ENCODE data around the gene MAP3K14.

The MAP3K14 gene

DNA sequence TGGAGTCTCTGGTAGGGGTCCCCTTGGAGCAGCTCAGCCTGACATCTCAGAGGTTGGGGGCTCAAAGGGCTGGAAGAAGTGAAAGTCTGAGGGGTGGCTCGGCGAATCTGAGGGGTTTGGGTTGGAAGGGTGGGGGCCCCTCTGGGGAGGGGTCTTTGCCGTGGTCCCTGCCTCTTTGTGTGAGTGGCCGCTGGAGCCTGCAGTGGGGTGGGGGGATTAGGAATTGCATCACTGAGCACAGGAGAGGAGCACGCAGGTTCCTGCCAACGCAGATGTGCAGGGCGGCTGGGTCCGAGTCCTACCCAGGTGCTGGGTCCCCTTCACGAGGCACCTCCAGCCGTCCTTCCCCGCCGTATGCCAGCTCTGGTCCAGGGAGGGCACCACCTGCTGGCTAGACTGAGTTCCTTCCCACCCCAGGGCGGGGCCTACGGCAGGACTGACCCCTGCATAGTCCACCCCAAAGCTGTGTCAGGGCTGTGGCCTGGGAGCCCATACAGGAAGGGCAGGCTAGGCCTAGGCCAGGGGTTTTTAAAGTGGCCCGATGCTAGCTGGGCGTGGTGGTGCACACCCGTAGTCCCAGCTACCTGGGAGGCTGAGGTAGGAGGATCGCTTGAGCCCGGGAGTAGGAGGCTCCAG, 85.2 kb downstream of the MAP3K14 start:
- DNase-seq, result no peak

DNA sequence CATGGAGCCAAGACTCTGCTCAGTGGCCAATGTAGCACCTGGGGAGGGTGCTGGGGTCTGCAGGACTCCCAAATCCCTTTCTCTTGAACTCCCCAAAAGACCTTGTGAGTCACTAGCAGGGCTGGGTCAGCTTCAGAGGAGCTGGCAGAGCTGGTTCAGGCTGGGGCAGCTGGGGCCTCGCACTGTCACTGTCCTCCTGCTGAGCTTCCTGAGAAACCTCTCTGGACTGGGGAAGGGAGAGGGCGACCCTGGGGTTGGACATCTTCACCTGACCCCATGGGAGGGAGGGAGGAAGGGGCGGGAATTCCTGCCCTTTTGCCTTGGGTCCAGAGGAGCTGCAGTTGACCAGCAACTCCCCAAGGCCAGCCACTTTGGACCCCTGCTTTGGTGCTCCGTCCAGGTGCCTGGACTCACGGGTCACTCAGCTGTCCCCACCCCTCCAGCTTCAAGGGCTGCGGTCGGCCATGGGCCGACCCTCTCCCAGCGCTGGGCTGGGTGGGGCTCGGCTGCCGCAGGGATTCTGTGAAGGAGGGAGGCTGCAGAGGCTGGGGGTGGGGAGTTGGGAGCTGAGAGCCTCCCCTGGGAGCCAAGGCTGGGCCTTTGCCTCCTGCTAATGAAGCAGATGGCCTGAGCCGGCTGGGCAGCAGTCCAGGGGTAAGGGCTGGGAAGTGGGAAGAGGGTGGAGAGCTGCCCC, 85.9 kb downstream of the MAP3K14 start:
- DNase-seq, result peak; percentile 12

DNA sequence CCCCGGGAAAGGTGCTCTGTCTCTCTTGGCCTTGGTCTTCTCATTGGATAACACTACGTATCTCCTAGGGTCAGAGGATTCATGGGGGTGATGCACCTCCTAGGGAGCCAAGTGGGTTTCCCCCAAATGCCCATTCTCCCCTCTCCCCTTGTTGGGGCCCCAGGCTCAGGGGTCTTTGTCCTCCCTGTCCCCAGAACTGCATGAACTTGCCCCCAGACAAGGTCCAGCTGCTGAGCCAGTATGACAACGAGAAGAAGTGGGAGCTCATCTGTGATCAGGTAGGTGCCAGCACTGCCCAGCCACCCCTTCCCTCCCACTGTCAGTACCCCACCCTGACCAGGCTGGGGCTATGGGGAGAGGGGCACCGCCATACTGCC, 86.4 kb downstream of the MAP3K14 start:
- DNase-seq, result no peak

DNA sequence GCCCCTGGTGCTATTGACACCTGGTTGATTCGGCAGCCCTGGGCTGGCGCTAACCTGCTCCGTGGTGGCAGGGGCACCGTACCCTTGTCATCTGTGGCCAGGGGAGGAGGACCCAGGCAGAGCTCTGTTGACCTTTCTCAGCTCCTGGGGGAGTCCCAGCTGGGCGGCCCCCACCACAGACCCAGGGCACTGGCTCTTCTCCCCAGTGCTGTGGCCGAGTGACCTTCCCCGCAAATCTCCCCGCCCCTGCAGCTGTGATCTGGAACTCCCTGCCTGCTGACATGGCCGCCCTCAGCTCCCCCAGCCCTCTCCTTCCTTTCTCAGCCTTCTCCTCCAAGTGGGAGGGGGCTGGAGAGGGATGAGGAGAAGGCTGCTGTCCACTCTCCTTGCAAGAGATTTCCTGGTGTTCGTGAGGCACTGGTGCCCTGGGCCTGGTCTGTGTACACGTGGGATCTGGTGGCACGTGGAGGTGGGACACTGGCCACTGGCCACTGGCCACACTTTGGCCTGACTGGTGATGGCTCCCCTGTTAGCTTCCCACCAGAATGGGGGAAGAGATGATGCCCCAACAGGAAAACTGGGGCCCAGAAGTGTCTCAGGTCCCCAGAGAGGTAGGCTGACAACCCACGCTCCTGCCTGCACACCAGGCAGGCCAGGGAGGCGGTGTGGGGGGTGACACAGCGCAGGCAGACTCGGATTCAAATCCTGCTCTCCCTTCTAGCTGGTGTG, 87.0 kb downstream of the MAP3K14 start:
- DNase-seq, result no peak

DNA sequence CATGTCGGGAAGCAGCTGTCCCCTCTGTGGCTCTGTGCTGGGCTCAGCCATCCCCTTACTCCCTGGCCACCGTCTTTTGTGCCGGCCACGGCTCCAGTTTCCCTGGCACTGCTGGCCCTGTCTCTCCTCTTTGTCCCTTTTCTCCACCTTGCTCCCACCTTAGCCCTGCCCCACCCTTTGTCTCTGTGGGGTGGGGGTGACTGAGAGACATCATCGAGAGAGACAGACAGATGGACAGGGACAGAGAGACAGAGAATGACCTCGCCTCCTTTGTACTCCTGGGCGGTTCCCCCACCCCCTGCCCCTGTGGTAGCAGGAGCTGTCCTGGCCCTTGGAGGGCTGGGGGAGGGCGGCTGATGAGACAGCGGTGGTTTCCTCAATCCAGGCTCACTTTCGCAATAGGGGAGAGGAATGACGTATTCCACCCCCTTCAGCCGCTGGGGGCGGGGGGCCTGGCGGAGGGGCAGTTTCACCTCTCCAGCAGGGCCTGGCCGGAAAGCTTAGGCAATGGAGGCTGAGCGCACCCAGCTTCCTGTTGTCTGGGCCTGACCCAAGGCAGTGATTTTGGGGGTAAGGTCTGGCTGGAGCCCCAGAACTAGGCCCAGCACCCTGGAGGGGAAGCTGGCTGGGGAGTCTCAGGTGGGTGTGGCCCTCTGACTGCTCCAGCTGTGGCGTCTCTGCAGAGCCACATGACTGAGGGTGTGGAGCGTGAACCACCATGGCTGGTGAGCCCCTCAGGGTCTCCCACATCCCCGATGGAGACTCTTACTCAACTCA, 87.9 kb downstream of the MAP3K14 start:
- DNase-seq, result no peak

DNA sequence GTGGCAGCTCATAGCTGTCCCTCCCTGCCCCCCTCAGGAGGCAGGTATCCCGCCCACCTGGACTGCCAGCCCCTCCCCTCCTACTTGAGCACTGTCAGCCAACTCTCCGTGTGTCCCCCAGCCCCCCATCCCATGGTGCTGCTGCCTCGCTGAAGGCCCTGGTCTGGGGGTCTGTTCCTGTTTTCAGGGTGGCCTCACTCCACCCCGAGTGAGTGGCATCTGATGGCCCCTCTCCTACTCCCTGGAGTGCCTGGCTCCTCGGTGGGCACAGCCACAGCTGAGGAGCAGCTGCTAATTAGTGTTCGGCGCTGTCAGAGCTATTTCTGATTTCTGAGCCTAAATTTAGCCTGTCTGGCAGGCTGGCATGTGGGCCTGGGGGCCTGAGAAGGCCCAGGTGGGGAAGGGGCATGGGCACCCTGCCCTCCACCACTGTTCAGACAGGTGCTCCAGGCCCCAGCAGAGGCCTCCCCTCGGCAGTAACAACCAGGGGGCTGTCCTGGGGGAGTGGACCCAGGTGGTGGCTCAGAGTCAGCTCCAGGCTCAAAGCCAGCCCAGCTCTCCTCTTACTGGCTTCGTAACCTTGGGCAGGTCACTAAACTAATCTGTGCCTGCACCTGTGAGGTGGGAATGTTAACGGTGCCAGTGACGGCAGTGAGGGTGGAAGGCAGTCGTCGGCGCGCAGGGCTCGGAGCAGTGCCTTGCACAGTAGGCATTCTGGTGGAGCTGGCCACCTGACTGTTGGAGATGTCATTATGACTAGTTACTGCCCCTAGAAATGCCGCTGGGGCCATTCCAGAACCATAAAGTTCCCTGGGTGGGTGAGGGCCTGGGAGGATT, 88.7 kb downstream of the MAP3K14 start:
- DNase-seq, result no peak

DNA sequence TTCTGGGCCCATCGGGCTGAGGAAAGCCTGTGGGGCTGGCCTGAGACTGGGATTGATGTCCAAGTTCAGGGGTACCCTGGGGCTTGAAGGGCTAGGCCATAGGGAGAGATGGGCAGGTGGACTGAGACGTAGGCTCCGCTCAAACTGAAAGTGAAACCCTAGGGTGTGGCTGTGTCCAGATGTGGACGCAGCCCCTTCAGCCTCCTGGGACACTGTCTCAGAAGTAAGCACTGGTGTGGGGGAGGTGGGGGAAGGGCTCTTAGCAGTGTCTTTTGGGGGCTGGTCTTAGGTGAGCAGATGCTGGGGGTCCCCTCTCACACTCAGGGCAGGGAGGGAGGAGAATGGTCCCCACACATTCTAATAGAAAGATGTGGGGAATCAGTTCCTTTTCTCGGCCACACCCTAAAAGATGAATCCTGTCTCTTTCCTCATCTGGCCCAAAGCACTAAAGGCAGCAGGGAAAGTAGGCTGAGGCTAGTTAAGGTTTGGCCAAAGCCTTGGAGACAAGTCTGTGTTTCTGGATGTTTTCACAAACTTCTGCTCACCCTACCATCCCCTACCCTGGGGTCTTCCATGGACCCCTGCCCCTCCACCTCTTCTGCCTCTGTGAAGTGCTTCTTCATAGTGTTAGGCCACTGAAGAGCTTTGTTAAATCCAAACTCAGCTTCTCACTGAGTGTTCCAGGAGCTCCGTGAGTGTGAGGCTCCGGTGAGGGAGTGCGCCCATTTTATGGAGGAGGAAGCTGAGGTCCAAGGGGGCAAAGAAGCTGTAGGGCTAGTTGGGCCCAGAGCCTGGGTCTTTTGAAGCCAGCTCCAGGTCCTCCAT, 89.5 kb downstream of the MAP3K14 start:
- DNase-seq, result no peak

DNA sequence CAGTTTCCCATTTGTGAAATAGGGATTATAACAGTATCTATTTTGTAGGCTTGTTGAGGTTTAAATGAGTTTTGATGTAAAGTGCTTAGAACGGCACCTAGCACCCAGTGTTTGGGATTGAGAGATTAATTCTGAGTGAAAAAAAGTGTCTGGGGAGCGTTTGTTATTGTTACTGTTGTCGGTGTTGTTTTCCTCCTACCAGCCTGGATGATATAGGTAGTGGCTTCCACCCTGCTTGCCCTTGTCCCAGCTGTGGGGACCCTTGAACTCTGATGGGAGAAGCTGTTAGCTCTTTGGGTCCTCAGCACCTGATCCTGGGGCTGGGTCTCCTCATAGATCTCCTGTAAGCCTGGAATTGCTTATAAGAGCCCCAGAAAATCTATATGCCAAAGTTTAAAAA, 90.2 kb downstream of the MAP3K14 start:
- DNase-seq, result no peak

DNA sequence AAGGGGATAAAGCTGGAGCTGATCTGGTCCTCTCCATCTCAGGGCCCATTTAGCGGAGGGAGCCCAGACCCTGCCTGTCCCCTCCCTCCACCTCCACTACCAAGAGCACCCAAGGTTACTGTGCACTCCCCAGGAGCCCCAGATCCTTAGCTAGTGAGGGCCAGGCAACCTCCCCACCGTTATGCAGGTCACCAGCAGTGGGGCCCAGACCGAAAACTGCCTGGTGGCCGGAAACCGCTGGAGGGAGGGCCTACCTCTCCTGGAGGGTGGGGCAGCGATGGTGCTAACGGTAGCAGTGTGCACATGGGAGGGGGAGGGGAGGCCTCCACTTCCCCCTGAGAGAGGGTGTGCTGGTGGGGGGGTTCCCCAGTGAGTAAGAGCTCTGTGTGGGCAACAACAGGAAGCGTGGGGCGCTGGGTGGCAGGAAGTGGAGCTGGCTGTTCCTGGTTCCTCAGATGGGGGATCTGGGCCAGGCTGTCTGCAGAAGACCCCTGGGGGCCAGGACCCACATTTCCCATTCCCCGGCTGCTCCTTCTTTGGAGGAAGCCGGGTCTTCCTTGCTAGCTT, 90.8 kb downstream of the MAP3K14 start:
- DNase-seq, result no peak

DNA sequence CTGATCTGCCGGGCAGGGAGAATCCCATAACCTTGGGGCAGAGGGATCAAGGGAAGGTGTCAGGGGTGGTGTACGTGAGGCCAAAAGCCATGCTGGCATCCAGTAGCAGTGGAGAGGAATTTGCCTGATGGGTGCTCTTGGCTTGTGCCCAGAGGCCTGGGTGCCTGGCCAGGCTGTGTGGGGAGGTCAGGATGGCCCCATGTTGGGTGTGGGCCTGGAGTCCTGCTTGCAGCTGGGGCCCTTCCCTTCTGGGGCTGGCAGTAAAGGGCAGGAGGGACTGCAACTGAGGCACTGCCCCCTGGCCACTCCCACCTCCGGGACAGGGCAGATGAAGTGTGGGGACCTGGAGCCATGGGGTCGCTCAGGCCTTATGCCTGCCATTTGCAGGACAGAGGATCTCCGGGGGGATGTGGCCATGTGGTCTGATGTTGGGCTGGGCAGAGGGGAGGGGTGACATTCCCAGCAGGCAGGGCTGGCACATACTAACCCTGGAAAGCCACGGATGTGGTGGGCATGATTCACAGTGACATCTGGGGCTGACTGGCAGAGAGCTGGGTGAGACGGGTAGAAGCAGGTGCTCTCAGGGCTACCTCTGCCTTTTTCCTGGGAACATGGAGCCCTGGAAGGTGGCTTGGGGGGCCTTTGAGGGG, 91.6 kb downstream of the MAP3K14 start:
- no peak for DNase-seq

DNA sequence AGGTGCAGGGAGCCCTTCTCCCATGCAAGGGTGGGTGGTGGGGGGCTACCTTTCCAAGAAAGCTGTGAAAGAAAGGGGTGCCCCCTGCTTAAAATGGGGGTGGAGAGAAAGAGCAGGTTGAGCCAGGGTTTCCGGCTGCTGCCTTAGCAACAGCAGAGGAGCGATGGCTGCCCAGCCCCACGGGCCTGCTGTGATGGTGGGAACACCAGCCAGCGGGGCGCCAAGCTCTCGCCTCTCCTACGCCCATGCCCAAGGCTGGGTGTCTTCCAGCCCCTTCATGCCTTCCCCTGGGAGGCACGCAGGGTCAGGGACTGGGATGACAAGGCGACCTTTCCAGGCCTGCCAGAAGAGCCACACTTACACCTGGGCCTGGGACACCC, 92.2 kb downstream of the MAP3K14 start:
- DNase-seq, result no peak

DNA sequence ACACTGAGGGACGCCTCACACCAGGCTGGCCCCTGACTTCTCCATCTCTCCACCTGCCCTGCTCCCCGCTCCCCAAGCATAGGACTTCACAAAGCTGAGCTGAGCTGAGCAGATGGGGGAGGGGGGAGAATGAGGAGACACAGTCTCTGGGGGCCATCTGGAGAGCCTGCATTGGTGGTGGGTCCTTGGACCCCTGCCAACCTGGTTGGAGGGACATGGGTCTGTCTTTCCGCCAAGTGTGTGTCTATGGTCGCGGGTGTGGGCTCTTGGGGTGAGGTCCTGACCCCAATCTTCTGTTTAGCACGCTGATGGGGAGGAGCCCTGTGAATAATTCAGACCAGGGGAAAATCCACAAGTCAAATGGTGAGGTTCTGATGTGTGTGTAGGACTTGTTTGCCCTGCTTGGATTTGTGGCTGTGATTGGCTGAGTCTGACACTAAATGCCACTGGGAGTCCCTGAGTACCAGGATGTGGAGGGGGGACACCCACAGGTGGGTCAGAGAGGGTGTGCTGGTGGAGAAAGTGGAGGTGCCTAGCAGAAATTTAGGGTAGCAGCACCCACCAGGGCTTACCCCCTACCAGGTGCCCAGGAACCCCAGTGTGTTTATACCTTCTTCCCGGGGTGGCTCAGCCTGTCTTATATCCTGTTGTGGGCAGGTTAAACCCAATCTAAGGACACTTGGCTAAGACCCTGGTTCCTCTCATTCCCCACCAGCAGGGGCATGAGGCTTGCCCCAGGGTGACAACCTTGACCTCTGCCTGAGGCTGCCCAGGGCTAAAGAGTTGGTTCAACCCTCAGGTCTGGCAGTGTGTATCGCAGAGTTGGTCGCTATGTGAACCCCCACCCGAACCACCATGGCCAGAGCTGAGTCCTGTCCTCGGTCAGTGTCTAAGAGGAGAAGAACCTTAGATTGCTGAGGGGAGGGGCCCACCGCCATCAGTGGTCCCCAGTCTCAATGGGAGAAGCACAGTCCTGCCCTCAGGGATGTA, 93.0 kb downstream of the MAP3K14 start:
- no peak for DNase-seq

DNA sequence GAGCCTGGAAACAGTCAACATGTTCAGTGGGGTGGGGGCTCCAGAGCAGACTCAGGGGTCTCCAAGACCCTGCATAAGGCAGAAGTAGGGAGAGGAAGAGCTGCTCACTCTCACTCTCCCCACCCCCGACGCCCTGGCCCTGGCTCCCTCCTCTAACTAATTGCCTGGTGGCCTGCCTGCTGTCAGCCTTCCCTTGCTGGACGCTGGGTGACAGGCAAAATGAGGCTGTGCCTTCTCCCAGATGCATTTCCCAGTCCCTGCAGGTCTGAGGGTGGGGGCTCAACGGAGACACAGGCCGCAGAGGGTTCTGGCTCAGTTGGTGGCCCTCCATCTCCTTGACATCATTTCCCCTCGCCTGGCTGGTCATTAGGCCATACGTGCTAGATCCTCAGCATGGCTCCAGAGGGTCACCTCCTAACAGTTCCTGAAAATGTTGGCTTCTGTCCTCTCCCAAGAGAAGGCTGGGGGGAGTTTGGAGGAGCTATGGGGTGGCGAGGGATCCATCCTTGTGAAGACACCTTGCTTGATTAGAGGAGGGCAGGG, 93.8 kb downstream of the MAP3K14 start:
- no peak for DNase-seq

DNA sequence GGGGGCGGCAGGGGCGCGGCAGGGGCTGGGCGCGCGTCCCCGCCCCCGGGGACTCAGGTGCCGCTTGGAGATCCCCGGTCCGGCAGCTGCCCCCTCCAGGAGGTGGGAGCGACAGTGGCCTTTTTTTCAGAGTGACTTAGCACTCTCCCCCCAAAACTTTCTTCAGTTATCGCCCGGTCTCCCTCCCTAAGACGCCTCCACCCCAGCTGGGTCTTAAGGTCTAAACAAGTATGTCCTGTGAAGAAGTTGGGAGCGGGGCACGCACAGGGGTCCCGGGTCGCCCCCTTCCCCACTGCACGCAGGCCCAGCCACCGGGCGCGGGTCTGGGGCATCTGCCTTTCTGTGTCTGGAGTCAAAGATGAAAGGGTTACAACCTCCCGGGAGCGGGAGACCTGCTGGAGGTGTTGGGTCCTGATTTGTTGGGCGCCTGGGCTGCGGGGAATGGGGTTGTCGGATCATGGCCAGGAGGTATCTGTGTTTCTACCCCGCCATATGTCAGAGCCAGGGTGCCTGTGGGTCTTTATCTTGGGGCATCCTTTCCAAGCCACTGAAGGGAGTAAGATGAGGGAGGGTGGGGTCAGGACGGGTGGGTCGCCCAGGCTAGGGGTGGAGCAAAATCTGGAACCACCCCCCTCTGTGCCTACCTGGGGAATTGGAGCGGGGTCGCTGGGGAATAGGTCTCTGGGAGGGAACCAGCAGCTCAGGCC, 94.4 kb downstream of the MAP3K14 start:
- no peak for DNase-seq

DNA sequence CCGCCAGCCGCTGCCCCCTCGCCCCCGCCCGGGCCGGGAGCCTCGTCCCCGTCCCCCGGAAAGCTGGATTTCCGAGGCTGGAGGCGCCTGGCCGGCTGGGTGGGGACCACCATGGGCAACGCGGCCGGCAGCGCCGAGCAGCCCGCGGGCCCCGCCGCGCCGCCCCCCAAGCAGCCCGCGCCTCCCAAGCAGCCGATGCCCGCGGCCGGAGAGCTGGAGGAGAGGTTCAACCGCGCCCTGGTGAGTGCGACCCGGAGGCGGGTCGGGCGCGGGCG, 94.9 kb downstream of the MAP3K14 start:
- no peak for DNase-seq

DNA sequence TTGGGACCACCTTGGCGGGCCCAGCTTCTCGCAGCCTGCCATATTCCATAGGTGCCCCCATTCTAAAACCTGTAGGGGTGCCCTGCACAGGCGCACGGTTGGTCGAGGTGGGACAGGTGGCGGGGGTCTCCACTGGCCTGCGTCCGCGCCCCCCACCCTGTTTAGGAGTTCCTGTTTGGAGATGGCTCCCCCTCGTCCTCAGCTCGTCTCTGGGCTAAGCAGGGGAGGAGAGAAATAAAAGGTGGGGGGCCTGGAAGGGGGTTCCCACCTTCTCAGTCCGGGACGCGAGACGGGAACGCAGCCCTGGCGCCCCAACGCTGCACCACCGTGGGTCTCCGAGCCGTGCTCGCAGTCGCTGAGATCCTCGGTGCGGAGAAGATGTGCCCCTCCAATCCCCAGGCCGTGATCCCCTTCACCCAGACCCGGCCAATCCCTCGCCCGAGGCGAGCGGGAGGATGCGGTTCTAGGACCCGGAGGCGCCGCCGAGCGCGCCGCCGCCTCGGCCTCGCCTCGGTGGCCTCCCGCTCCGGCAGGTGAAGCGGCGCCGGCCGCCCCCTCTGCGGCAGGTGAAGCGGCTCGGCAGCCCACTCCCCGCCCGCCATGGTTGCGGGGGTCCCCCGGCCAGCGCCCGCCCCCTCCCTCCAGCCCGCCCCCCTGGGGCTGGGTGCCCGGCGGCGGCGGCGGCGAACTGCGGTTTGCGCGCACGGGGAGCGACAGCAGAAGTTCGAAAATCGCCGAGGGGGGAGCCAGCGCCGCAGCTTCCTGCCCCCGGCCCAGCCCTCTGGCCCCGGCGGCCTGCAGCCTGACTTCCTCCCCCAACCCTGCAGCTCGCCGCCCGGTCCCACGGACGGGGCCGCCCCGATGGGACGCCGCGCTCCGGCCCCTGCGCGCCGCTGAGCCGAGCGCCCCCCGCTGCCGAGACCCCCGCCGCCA, 95.5 kb downstream of the MAP3K14 start, which contains the start of gene FMNL1:
FMNL1 (plus strand) TSS at position 805 of the 933 bp plus-strand sequence. CDS start 240 bp downstream, outside the sequence.
- no peak for DNase-seq

DNA sequence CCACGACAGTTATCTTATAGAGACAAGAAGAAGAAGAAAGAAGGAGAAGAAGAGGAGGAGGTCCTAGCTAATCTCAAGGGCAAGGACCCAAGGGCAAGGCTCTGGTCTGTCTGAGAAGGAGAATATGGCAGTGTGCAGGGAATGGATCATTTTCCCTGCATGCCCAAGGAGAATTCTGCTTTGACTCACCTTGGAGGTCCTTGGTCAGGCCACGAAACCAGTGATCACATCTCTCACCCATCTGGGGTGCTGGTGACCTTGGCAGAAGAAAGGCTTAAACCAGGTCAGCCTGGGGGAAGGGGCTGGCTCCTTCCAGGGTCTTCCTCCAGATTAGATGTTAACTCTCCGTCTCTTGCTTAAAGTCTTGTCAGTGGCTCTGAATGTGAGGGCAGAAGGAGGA, 96.7 kb downstream of the MAP3K14 start:
- DNase-seq, result no peak
